NCI-H748 (cell line): ENCODE measurements around the gene AGMO.

Experiments used
- DNase-seq: peaks from one replicate; lab custom pipeline; 2025; ENCODE audit not compliant: unreplicated experiment; lab: John Stamatoyannopoulos, UW

The AGMO gene

DNA sequence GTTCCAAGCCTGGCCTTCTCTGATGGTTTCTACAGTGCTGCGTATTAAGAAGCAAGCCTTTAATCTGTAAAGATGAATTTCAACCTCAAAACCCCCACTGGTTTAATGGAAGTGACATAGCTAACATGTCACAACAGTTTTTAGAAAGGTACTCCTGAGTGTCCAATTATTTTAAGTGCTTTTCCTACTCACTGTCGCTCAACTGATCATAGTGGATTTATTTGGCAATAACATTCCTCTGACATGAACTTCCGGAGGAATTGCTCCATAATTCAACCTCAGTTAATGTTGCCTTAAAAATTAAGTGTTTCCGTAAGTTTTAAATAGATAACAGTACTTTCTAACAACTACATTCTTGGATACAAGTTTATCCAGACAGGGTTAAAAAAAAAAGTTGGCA is 57.5 kb downstream of the AGMO start:
- DNase-seq = no peak

DNA sequence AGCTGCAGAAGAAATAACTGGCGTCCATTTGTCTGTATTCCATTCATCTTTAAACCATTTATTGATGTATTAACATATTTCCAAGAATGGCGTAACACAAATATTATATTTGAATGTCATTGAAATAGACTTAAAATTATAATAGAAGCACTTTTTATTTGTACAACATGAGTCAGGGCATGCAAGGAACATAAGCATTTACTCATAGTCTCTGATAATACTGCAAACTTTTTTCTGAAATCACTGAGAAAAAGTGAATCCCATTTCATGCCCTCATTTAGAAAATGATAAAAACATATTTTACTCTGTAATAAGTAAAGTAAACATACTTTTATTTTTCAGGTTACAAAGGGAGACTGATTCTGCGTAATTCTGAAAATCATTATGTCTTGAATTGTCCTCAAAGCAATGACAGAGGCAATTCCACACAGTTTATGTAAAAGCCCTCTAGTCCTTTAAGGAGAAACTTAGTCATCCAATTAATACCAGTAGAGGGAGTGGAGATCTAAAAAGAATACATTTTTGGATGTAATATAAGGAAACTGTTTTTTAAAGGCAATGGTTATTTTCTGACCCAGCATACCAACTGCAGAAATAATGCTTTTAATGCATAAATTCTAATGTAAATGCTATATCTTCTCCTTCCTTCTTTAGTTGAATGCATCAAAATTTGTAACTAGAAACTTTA is 58.1 kb downstream of the AGMO start:
- DNase-seq = no peak

DNA sequence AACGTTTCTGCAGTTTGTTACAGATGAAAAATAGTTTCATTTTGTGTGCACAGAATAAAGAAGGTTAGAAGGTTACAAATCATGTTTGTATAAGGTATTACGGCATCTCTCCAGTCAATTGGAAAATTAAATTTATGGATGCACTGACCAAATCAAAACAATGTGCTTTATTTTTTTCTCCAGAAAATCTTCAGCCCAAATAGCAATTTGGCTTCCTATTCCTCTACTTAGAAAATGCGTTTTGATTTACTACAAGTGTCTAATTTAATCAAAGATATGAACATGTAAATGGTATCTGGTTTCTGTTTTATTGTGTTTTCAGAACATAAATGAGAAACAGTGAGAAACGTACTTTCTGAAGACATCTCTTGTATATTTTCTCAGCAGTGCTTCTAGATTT is 63.4 kb downstream of the AGMO start:
- DNase-seq = no peak

DNA sequence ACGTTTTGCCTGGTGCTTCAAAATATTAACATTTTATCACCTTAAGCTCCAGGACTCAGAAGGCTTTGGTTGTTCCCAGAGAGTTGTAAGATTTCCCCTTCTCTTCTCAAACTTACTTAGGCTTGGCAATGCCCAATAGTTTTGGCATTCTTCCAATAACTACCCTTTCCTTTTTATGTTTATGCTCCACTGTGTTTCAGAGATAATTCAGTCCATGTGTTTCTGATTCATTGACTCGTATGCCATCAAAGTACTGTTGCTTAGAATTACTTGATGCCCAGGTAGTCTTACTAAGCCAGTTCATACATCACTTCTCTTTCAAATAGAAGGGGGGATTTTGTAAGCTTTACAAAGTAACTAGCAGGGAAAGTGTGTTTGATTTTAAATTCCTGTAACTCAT is 66.6 kb downstream of the AGMO start:
- DNase-seq = peak; percentile 40

DNA sequence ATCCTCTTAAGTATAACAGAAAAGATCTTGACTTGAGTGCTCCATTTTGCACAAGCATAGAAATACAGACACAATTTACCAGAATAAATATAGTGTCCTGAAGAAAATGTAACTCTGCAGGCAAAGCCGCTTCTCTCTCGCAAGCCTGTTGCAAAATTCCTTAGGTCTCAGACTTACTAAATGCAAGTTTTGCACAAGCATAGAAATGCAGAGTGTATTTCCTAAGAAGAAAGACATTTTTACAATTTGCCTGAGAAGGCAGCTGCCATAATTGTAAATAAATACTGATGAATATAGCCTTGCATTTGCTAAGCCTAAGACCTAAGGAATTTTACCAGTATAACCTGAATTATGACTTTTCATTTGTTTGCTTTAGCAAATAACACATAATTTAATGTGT is 67.1 kb downstream of the AGMO start:
- no peak for DNase-seq

DNA sequence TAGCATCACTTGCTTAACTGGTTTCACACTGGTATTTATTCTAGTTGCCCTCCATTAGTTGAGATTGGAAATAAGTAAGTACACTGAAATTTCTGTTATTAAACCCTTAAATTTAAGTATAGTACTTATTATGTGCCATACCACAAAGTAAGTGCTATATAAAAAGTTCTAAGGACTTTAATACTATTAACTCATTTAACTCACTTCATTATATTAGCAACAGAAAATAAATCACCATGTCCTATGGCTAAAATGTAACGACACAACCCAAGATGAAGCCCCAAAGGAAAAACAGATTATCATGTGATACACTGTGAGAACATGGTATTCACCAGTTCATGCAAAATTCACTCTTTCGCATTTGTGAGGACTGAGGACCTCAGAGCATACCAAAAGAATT is 70.5 kb downstream of the AGMO start:
- DNase-seq = no peak

DNA sequence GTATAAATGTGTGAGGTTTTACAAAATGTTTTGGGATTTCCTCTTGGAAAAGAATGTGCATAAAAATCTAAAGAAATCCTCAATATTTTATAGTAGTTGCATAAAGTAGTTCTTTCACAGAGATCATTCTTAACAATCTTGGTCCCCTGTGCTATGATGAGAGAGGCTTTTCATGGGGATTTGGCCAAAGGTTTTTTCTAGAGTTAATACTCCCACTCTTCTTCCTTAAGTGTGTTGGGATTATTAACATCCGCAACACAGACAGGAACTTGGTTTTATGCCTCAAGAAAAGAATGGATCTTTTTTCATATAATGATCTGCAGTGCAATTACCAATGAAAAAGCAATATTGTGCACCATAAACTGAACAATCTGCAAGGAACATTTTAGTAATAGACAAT is 71.5 kb downstream of the AGMO start:
- DNase-seq = no peak

DNA sequence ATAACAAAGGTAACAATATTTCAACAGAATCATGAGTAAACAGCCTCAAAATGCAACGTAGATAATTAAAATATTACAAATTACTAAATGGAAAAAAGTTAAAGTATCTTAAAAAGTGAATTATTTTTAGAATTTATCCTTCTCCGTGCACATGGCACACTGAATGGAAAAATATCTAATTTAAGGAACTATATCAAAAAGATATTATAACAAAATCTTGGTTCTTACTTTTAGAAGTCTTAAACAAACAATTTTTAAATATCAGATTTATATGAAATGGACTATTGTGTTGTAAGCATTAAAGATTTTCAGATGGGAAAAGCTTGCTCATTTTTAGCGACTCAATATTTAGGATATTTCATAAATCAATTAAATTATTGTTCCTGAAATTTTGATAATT is 72.0 kb downstream of the AGMO start:
- no peak for DNase-seq

DNA sequence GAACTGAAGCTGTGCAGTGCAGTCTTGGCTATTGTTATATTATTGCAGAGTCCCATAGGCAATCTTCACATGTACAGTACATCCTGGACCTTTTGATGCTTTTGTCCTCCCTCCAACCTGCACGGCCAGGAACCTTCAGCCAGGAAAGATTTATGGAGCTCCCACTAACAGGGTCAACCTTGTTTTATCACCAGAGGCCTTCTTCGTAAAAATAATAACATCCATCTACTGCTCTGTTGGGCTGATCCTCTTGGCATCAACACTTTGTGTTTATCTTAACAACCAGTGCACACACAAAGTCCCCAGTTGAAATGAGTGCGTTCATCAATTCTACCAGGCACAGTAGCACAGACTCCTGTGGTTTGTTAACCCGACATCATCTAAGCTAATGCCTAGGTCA is 72.4 kb downstream of the AGMO start:
- peak; percentile 82 for DNase-seq

DNA sequence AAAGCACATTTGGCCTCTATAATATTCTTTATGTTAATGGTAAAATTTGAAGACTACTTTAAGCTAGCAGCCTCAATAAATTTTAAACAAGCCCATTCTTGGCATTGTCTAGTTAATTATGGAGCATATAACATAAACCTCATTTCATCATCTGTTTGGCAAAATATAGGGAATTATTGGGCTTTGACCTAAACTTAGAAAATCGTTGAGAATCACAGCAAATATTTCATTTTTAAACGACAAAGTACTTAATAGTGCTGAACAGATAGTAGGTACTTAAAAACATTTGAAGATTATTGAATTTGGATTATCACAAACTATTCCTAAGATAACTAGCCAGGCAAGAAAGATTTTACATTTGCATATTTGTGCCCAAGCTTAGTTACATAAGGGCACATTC is 73.4 kb downstream of the AGMO start:
- DNase-seq = no peak

DNA sequence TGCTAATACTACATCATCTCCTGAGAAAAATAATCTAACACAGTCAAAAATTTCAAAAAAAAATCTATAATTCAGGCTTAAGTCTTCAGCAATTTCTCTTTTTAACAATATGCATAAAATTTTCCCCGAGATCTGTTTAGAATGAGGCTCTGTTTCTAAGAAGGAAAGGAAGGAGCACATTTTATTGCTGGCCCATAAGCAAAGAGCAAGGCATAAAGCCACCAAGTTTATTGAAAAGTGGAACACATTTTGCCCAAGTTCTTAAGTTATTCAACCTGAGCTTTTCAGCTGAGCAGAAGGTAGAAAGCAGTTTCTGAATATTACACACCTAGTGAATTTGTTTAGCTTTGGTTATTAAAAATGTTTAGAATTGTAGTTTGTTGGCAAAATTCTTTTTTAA is 73.9 kb downstream of the AGMO start:
- DNase-seq = no peak

DNA sequence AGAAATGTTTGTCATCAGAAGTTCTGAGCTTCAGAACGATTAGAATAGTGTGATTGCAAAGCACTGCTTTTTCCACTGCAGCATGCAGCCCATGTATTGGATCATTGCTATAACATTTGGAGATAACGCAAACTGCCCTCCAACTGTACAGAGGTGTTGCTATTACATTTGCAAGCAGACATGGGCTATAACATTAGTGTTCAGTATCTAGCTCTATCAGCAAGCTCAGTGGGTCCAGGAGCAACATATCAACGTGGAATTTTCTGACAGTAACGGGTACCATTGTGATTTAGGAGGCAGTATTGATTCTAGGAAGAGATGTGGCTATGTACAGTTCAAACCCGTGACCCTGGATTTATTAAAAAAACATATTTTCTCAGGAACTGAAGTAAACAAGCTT is 75.8 kb downstream of the AGMO start:
- no peak for DNase-seq

DNA sequence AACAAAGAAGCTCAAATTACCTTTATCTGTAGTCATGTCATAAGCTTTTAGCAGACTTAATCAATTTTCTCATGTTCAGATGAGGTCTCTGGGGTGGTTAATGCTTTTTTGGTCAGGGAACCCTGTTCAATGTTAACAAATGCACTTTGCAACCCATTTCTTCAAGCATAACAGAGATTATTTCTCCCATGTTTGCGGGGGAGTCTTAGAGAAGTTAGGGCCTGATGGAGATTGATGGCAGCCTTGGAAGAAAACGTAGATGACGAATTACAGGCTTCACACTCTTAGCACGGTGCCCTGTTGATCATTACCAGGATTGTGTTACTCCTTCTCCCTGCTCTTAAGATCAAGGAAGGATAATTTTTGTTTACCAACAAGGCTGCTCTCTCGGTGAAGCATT is 76.4 kb downstream of the AGMO start:
- DNase-seq = no peak

DNA sequence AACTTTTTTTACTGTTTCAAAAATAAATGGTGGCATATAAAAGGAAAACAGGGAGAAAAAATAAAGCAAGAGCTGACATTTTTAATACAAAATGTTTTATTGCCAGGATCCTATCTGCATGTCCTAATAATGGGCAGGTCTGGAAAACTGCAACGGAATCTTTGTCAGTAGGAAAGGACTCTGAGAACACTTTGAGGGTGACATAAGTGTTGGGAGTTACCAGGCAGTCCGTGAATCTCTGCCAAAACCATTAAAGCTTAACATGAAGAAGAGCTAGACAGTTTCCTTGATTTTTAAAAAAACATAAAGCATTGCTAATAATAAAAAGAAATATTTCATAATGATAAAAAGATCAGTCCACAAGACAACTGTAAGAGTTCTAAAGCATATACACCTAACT is 80.7 kb downstream of the AGMO start:
- DNase-seq = no peak

DNA sequence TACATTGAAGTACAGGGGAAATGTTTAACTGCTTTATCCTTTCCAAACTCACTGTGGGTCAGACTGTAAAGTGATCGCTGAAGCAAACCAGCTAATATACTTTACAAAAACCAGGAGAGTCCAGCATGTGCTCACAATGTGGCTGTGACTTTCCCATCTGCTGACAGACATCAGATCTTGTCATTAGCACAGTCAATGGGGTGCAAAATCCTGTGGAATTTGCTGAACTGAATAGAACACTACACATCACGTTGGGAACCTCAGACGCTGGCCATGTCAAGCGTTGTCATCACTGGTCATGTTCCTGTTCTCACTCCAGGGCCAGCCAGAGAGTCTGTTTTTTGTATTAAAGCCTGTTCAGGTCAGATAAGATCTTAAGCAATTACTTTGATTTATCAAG is 83.4 kb downstream of the AGMO start:
- DNase-seq = no peak

DNA sequence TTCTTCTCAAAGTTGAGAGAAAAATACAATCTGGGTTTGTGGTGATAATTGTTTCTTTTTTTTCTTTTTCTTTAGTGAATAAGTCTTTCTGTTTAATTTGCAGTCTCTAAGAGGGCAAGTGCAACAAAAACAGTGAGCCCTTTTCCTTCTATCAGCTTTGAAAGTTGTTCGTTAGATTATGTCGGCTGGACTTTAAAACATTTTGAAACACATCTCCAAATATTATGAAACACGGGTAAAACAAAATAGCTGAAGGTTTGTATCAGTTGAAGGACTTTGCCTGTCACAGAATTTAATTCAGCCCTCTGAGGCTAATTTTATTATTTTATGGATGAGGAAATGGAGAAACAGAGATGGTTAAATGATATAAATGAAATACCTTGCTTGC is 85.3 kb downstream of the AGMO start:
- no peak for DNase-seq

DNA sequence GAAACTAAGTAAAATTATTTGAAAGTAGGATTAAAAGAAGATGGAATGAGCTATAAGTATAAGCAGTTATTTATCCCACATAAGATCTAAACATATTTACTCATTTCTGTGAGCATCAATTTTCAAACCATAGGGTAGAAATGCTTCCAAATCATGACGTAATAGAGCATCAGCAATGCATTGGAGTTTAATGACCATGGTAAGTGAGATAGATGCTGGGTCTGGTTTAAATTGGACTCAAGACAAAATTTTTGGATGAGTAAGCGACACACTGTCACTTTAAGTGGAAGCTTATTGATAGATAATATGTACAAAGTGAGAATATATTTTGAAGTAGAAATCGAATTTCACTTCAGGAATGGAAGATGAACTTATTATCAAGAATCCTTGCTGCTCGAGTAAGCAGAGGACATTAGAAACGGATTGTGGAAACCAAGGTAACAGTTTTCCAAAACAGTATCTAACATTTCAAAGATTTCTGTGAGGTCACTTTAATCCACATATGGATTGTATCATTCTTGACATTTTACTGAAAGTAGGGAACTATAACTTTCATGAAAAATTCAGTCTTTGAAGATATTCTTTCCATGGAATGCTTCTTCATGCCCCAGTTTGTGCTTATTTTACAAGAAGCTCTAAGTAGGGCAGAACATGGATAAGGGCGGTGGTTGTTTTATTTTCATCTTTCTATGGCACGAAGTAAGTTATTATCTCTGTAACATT is 85.8 kb downstream of the AGMO start:
- DNase-seq = no peak

DNA sequence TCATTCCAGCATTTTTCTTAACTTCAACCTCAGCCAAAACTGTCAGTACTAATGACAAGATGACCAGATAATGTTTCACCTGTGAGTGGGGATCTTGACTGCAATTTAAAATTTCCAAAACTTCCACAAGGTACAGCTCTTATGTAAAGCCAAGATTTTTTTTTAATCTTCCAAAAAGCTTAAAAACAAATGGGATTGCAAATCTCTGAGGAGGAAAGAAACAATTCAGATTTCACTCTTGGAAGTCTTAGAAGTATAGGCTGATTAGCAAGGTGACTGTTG is 90.2 kb downstream of the AGMO start:
- DNase-seq = no peak

DNA sequence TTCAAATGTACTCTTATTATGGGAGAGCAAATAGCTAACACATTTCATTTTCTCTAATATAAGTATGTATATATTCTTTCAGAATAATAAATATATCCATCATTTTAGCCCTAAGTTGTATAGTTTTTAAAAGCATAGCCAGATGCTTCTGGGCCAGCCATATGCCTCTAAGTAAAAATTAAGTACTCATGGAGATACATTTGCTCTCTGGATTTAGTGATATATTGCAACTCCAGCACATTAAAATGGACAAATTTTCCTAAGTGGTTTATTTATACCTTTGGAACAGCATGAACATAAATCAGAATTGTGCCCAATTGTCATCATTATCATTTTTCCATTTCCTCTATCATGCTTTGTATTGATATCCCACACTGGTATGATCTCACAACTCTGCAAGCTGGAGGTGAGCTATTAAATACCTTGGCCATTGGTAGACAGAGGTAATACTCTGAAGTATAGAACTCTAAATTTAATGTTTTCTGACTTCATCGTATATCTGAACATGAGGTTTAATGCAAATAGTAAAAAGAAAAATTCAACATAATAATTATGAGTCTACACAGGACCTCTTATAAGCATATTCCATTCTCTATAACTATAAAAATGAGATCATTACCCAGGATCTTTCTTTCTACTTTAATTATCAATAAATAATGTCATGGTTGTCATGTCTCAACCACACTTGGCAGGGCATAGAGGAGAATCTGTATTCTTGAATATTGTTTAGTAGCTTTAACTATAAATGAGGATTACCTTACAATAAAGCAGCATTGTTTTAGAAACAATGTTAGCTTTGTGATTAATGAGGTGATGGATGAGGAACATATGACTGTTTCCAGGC is 90.8 kb downstream of the AGMO start:
- DNase-seq = no peak

DNA sequence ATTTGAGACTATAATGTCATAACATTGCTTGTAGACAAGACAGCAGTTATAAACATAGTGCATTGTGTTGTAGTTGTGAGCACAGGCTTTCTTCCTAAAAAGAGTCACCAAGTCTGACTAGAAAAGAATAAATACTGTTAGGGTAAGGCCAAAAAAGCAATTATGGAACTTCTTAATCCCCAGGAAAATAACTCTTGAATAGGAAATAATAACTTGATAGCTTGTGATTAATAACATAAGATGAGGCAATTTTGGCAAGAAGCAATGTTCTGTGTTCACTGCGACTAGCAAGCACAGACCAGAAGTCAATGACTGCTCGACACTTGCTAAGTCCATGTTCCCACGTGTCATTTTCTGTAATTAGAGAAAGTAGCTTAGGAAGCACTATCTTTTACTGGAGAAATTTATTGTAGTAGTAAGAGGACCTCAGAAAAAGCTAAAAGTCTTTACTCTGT is 97.1 kb downstream of the AGMO start:
- no peak for DNase-seq

DNA sequence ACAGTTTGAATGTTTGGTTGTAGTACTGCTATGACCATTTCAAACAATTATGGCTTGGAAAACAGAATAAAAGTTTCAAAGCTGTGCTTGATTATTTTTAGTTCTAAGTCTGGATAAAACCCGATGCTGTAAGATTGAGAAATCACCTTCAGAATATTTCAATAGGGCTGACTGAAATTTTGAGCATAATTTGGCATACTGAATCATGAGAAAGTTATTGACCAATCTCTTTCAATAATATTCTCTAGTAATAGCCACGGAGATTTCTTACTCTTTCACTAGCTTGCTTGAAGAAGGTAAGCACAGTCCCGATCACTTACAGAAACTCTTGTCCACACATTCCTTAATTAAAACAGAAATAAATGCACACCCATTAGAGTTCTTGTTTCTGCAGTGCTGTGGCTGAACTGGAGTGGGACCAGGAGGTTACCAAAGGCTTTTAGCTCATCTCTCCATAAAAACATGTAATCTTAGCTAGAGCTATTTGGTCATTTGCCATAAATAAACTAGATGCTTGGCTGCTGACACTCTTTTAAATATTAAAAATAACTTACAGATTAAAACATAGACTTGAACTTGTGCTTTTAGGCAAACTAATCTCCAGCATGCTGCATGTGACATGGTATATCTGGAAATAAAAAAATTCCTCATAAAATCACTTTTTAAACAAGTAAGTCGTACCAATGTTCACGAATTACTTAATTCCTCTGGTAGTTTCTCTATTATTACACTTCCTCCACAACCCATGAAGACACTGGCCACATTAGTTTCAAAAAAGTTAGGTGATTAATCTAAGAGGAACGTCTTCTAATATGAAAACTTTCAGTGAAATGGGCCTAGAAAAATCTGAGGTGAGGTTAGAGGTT is 97.8 kb downstream of the AGMO start:
- no peak for DNase-seq
